SK-N-MC (cell line): Measurements from ENCODE around the gene ATRN.

Experiments
- DNase-seq: peaks from one replicate; pipeline ENCODE4 v3.0.0-alpha.2; 2011; ENCODE audit warnings: low read depth, low spot score
- H3K27ac ChIP-seq: fragments of 200-600 bp; sonication (generic); 2 replicates; pipeline ENCODE4 v1.5.1; 2016; ENCODE audit warnings: mixed run types
- H3K36me3 ChIP-seq: fragments of 200-600 bp; sonication (generic); 2 replicates; pipeline ENCODE4 v1.6.1; 2017; ENCODE audit warnings: antibody characterized with exemption, low read length, mixed read lengths; ENCODE audit not compliant: insufficient read depth
- H3K4me3 ChIP-seq: fragments of 200-600 bp; sonication (generic); 2 replicates; pipeline ENCODE4 v1.5.1; 2016
- H3K9ac ChIP-seq: fragments of 200-600 bp; sonication (generic); 2 replicates; pipeline ENCODE4 v1.8.0; 2017; ENCODE audit warnings: mixed run types, mixed read lengths; ENCODE audit not compliant: insufficient read length
- H3K9me3 ChIP-seq: fragments of 200-600 bp; sonication (generic); 2 replicates; pipeline ENCODE4 v1.6.1; 2017; ENCODE audit warnings: low read depth, mild to moderate bottlenecking, antibody characterized with exemption, low read length, moderate library complexity, mixed read lengths
- EZH2 ChIP-seq: fragments of 200-600 bp; sonication (generic); IDR thresholded peaks from one replicate; pipeline ENCODE4 v1.6.1; 2017; ENCODE audit warnings: antibody characterized with exemption
- FOXP2 ChIP-seq: optimal IDR thresholded peaks from 2 replicates; pipeline ENCODE3; 2011; ENCODE audit warnings: mild to moderate bottlenecking, moderate library complexity; ENCODE audit not compliant: insufficient read depth; ENCODE audit errors: extremely low read length, control extremely low read depth
- POLR2AphosphoS5 ChIP-seq: IDR thresholded peaks from 2 replicates; pipeline ENCODE4 v1.6.1; 2012; ENCODE audit warnings: mild to moderate bottlenecking, low read depth, low read length, borderline replicate concordance

Gene ATRN

GRCh38 chr20:3658716-3659491, 188.1 kb downstream of the ATRN start:
- Histone ChIP-seq H3K4me3 (no peak overlapping the region), H3K9ac (no peak overlapping the region), H3K9me3 (no peaks in the 10 kb centered on the region), H3K27ac (no peak overlapping the region), H3K36me3 (no peaks in the 10 kb centered on the region)
- no peak for TF ChIP-seq EZH2
- no peak for TF ChIP-seq FOXP2
- TF ChIP-seq POLR2AphosphoS5, result no peak
- DNase-seq, result no peak

- TF ChIP-seq POLR2AphosphoS5 (no peak), FOXP2 (no peak), EZH2 (no peak)
- peak overlapping the region; percentile 55 for H3K4me3 ChIP-seq
- H3K36me3 ChIP-seq, result no peaks in the 10 kb centered on the region
- DNase-seq, result no peak
- no peak overlapping the region for H3K9ac ChIP-seq
- no peaks in the 10 kb centered on the region for H3K9me3 ChIP-seq
- no peak overlapping the region for H3K27ac ChIP-seq
These were observed 188.9 kb downstream of the ATRN start for GRCh38 chr20:3659492-3660261.

DNA sequence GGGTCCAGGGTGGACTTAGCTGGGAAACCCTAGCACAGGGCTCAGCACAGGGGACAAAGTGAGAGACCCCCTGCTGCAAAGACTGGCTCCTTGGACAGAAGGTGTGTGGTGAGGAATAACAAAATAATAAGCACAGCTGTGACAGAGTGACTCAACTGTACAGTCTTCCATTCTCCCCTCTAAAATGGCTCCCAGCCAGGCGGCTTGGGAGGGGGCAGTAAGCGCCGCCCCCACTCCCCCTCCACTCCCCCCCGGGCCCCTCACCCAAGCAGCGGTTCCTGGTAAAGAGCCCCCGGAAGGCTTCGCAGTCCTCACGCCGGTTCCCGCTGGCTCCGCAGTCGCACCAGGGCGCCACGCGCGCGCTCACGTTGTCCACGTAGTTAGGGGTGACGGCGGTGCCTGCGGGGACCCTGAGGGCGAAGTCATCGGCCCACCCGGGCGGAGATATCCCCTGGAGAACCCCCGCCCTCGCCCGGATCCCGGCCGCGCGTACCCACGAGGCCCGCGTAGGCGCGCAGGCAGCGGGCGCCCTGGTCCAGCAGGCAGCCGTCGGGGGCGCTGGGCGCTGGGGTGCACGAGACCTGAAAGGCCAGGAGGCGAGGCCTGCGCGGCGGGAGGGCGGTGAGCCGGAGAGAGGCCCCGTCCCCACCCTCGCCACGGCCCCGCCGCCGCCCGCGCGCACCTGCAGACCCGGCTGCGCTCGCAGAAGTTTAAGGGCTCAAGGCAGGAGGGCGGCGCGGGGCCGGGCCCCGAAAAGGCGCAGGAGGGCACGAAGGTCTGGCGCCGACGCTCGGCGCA, 189.6 kb downstream of the ATRN start:
- Histone ChIP-seq H3K9ac (no peak overlapping the region), H3K36me3 (no peaks in the 10 kb centered on the region), H3K4me3 (peak overlapping the region; percentile 55), H3K9me3 (no peaks in the 10 kb centered on the region), H3K27ac (no peak overlapping the region)
- no peak for DNase-seq
- no peak for TF ChIP-seq POLR2AphosphoS5
- no peak for TF ChIP-seq FOXP2
- TF ChIP-seq EZH2, result no peak

DNA sequence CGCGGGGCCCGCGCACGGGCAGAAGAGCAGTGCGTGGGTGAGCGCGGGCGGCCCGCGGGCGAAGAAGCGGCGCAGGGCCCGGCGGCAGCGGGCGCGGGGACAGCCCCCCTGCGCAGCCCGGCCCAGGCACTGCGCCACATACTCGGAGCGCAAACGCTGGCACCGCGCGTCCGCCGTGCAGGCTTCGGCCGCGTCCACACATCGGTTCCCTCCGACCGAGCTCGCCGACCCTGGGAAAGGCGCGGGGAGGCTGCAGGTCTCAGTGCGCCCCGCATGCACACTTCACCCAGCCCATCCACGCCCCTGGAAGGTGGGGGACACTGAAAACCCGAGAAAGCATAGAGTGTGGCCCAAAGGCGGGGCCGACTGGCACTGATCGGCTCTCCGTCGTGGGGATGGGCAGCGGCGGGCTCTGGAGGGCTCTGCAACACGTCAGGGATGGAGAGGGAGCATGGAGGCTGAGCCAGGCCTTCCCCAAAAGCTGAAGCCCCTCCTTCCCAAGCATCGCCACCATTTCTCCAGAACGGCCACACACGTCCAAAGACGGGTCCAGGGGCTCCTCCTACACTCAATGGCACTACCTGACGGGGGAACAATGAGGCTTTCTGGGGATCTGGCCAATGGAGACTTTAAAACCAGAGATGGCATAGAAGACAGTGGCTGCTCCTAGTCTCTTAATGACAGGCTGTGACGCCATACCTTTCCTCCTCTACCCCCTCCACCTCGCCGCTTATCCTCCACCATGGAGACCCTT, 190.4 kb downstream of the ATRN start:
- peak overlapping the region; percentile 55 for H3K4me3 ChIP-seq
- H3K9ac ChIP-seq, result no peak overlapping the region
- no peak for DNase-seq
- no peaks in the 10 kb centered on the region for H3K36me3 ChIP-seq
- TF ChIP-seq EZH2, result no peak
- no peaks in the 10 kb centered on the region for H3K9me3 ChIP-seq
- no peak overlapping the region for H3K27ac ChIP-seq

DNA sequence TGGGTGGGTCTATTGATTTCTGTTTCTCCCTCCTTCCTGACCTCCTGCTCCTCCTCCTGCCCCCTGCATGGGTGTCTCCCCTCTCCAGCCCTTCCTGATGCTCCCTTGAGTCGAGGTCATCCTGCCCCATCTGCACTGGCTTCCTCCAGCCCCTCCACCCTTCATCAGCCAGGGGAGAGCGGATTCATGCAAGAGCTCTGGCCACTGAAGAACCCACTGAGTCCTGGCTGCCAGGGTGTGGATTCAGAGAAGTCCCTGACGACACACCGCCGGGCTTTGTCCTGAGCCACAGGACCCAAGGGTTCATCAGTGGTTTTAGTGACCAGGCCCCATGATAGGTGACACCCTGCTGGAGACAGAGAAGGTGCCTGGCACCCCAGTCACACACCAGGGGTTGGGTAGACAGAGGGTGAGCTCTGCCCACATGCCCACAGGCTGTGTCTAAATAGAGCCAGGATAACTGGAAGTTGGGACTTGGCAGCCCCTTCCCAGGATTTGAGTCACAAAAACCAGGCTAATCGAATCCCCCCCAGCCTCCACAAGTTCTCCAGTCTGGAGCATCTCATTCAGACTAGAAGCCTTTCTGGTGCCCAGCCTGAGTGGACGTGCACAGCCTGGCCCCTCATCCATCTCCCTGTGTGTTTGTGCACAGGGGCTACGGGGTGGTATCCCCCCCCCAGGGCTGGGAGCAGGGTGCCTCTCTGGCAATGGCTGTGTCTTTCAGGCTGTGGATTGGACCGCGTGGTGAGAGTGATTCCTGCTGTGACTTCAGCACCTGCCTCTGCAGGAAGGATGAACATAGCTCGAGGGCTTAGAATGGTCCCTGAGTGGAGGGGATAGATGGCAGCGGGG, 191.2 kb downstream of the ATRN start:
- TF ChIP-seq FOXP2 (no peak), POLR2AphosphoS5 (no peak), EZH2 (no peak)
- DNase-seq, result no peak
- H3K9me3 ChIP-seq, result no peaks in the 10 kb centered on the region

GRCh38 chr20:3663031-3663701, 192.3 kb downstream of the ATRN start, which contains the start of gene GFRA4:
TSS of gene GFRA4 (minus strand) at chr20:3663399. CDS start at chr20:3663399, 0 bp downstream.
- Histone ChIP-seq H3K9me3 (no peaks in the 10 kb centered on the region), H3K36me3 (no peaks in the 10 kb centered on the region), H3K27ac (no peak within 1 kb of the TSS), H3K4me3 (no peak within 1 kb of the TSS), H3K9ac (no peak within 1 kb of the TSS)
- TF ChIP-seq POLR2AphosphoS5 (no peak), EZH2 (no peak), FOXP2 (no peak)
- DNase-seq, result no peak

More for the DNA sequence above, 191.2 kb downstream of the ATRN start:
- no peaks in the 10 kb centered on the region for H3K36me3 ChIP-seq
- no peak overlapping the region for H3K27ac ChIP-seq
- no peak overlapping the region for H3K9ac ChIP-seq
- H3K4me3 ChIP-seq, result no peak overlapping the region

GRCh38 chr20:3663858-3664257, 193.0 kb downstream of the ATRN start:
- Histone ChIP-seq H3K4me3 (no peak overlapping the region), H3K9me3 (no peaks in the 10 kb centered on the region), H3K27ac (no peak overlapping the region), H3K36me3 (no peaks in the 10 kb centered on the region), H3K9ac (no peak overlapping the region)
- no peak for DNase-seq
- TF ChIP-seq FOXP2 (no peak), EZH2 (no peak), POLR2AphosphoS5 (no peak)
